Measurements from ENCODE around the gene DAPK1. TPM values are rescaled to one million over a fixed set of nuclear protein-coding genes. Genes with fewer than 3 reads are reported as not detected.

DAPK1 gene
- total and polyA plus RNA-seq, 7 donors, result 0.66 to 8.4 (median 2.2) TPM

DNA sequence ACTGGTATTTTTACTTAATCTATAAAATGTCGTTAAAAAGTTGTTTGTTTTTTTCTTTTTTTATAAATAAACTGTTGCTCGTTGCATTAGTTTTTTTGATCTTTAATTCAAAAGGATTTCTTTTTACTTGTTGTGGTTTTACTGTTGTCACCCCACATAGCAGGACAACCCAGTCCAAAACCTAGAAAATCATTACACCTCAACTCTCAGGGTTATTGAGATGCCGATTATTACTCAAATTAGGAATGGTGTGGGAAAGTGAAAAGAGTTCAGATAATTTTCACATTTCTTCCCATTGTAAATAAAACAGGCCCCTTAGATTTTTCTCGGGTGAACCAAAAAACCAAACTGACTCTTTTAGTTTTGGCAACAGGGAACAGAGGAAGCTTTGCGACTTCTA lies 210.9 kb downstream of the DAPK1 start:
- H3K36me3 ChIP-seq (ENCODE audit: insufficient read depth in 1 of 2, low read depth in 1 of 2), result no peaks in the 10 kb centered on the region
- ATAC-seq, result no peak

DNA sequence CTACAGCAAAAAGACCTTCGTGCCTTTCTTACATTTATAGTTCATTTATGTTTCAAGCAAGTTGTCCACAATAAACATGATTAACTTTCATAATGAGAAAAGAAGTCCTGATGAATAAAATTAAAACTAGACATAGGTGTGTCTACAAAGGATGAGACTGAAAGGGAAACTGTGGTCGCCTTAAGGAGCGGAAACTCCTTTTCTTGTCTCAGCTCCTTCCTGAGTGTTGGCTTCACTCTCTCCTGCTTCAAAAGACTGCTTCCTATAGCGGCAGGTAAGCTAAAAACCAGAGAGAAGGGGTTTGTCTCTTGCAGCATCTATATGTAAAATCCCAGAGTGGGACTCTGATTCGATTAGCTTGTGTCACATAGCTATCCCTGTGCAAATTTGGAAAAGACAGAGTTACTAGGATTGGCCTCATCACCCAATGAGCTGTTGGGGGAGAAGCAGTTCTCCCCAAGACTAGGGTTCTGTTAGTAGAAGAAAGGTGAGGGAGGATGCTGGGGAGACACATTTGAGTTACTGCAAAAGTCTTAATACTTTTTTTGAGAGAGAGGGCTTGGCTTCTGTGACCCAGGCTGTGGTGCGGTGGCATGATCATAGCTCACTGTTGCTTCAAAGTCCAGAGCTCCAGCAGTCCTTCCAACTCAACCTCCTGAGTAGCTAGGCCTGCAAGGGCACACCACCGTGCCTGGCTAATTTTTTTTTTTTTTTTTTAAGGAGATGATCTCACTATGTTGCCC lies 211.5 kb downstream of the DAPK1 start:
- WGBS, 3 donors, result 84 to 91% (median 90%) methylated on average over 7 of the region's 7 CpGs
- peaks cover 3% of the 10 kb centered on the region for H3K4me1 ChIP-seq
- H3K36me3 ChIP-seq (ENCODE audit: insufficient read depth in 1 of 2, low read depth in 1 of 2), result no peaks in the 10 kb centered on the region
- intact Hi-C loops (cut with DNase I), result no loop called here
- ATAC-seq (no peak), DNase-seq (no peak)
- H3K9me3 ChIP-seq, result no peaks in the 10 kb centered on the region
- H3K27ac ChIP-seq, result no peak overlapping the region
- TF ChIP-seq CTCF (IDR thresholded peaks at IDR 0.05), result no peak
- H3K27me3 ChIP-seq (ENCODE audit: insufficient read depth in 3 of 3, low read length in 2 of 3), result no peaks in the 10 kb centered on the region
- H3K4me3 ChIP-seq, result no peak overlapping the region

More for the DNA sequence above, 210.9 kb downstream of the DAPK1 start:
- H3K27me3 ChIP-seq (ENCODE audit: insufficient read depth in 3 of 3, low read length in 2 of 3), result no peaks in the 10 kb centered on the region
- TF ChIP-seq CTCF (IDR thresholded peaks at IDR 0.05), result no peak
- intact Hi-C loops (cut with DNase I), result no loop called here
- no peak for DNase-seq
- H3K27ac ChIP-seq, result no peak overlapping the region
- no peaks in the 10 kb centered on the region for H3K4me1 ChIP-seq
- 84 to 87% (median 87%) methylated on average over 5 of the region's 5 CpGs for WGBS, 3 donors
- H3K9me3 ChIP-seq, result no peaks in the 10 kb centered on the region
- H3K4me3 ChIP-seq, result no peak overlapping the region

GRCh38 chr9:87710443-87710842 lies 212.8 kb downstream of the DAPK1 start:
- intact Hi-C loops (cut with DNase I), result no loop called here
- no peaks in the 10 kb centered on the region for H3K27me3 ChIP-seq (ENCODE audit: insufficient read depth in 3 of 3, low read length in 2 of 3)
- H3K27ac ChIP-seq, result no peak overlapping the region
- ATAC-seq (no peak), DNase-seq (no peak)
- H3K9me3 ChIP-seq, result no peaks in the 10 kb centered on the region
- no peaks in the 10 kb centered on the region for H3K36me3 ChIP-seq (ENCODE audit: insufficient read depth in 1 of 2, low read depth in 1 of 2)
- 84 to 91% (median 90%) methylated on average over 5 of the region's 5 CpGs for WGBS, 3 donors
- no peak for TF ChIP-seq CTCF (IDR thresholded peaks at IDR 0.05)
- no peak overlapping the region for H3K4me3 ChIP-seq
- peaks cover 13% of the 10 kb centered on the region for H3K4me1 ChIP-seq

DNA sequence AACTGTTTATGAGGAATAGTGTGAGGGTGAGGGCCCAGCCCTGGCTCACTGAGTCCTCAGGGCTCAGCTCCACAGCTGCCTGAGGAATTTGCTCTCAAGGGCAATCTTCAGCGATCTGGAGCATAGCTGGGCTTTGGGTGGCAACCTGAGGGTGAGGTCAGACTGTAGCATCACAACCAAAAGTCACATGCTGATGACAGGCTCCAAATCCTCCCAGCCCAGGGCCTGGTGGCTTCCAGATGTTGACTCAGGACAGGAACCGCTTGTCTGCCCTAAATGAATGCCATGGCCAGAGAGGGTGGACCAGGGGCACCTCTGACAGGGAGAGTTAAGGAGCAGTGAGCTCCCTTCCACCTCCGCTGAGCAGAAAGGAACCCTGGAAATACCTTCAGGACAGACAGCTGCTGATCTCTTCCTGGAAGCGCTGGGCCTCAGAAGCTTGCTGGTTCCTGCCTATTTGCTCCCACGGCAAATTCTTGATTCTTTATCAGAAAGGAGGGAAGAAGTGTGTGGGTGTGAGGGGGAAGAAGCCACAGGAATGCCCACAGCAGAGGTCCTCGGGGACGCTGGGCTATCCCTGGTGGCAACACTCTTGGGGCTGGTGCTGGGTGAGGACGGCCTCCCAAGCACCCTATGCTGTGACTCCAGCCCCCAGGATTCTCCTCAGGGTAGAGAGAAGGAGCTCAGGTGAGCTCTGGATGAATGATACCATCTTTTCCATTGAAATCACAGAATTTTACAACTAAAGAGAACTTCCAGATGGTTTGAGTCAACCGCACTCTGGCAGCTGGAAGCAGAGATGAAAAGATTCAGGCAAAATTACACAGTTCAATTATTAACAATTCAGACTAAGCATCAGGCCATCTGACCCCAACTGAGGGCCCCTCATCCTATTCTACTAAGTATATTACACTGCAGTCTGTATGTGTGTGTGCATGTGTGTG lies 214.5 kb downstream of the DAPK1 start:
- intact Hi-C loops (cut with DNase I), result no loop called here
- DNase-seq, result peak in 1 of 2 donors; percentile 30
- no peaks in the 10 kb centered on the region for H3K9me3 ChIP-seq
- H3K27me3 ChIP-seq (ENCODE audit: insufficient read depth in 3 of 3, low read length in 2 of 3), result no peaks in the 10 kb centered on the region
- peak overlapping the region; percentile 32 for H3K27ac ChIP-seq
- H3K4me1 ChIP-seq, result peaks cover 13% of the 10 kb centered on the region
- H3K4me3 ChIP-seq, result no peak overlapping the region
- WGBS, 3 donors, result 72 to 75% (median 74%) methylated on average over 9 of the region's 9 CpGs
- TF ChIP-seq CTCF (IDR thresholded peaks at IDR 0.05), result no peak
- ATAC-seq, result peak in 2 of 4 donors; percentile 25 to 31
- H3K36me3 ChIP-seq (ENCODE audit: insufficient read depth in 1 of 2, low read depth in 1 of 2), result no peaks in the 10 kb centered on the region
